ENCODE measurements around the gene CCNE1.
A peak's percentile ranks its signal among the peaks of the same experiment; 100 is the strongest.
"Not testable (repeated sequence)": the region's sequence is repeated elsewhere in the genome, so short reads cannot be mapped to it uniquely, and the experiment has no call there.

Gene CCNE1

GRCh38 chr19:29787281-29787680 lies 24.5 kb upstream of the CCNE1 start:
- no peak for DNase-seq (ENCODE audit: low read depth)

- no peak for DNase-seq (ENCODE audit: low read depth)
Observed at GRCh38 chr19:29789007-29789406, 22.8 kb upstream of the CCNE1 start.

DNA sequence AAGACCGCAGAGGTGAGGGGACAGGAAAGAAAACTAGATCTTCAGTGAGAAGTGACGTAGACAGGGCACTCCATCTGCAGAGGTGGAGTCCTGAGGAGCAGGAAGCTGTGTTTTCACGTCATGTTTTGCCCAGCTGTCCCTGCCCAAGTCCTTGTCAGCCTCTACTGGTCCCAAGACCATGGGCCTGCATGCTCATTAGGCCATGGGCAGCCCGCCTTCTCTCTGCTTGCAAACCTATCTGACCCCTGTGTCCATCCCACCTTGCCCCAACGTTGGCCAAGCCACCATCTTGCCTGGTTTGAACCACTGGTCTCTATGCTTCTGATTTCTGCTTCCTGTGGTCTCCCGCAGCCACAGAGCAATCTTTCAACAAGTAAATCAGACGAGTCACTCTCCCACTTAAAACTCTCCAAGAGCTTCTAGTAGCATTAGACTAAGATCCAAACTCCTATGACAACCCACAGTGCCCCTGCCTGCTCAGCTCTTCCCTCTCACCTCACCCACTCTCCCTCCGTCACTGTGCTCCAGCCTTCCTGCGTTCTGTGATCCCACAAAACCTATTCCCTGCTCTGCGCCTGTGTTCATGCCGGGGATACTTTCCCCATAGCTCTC lies 18.6 kb upstream of the CCNE1 start:
- no peak for DNase-seq (ENCODE audit: low read depth)

GRCh38 chr19:29794490-29794889 lies 17.3 kb upstream of the CCNE1 start:
- not testable (repeated sequence) for DNase-seq (ENCODE audit: low read depth)

GRCh38 chr19:29795461-29796172 lies 16.2 kb upstream of the CCNE1 start:
- DNase-seq (ENCODE audit: low read depth) = no peak

GRCh38 chr19:29796173-29796573 lies 15.6 kb upstream of the CCNE1 start:
- no peak for DNase-seq (ENCODE audit: low read depth)

DNA sequence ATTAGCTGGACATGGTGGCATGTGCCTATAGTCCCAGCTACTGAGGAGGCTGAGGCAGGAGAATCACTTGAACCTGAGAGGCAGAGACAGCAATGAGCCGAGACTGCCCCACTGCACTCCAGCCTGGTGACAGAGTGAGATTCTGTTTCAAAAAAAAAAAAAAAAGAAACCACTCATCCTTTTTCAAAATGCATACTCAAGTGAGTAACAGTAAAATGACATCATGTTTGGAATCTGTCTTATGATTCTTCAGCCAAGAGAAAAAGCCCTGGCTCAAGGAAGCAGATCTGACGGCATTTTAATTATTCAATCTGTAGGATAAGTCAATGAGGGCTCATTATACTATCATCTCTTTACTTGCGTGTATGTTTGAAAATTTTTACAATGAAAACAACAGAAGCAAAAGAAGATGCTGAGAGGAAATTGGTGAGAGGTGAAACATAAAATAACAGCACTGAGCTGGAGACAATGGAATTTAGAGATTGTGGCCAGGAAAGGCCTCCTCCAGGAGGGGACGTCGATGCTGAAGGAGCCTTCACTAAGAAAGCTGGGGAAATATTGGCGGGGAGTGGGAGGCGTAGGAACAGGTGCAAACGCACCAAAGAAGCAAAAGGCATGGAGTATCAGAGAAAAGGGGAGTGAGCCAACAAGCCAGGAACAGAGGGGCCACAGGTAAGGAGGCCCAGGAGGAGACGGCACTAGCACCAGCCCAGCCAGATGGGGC lies 12.9 kb upstream of the CCNE1 start:
- no peak for DNase-seq (ENCODE audit: low read depth)

- DNase-seq (ENCODE audit: low read depth) = no peak
Observed at GRCh38 chr19:29800100-29800825, 11.5 kb upstream of the CCNE1 start.

- DNase-seq (ENCODE audit: low read depth) = not testable (repeated sequence)
Observed at GRCh38 chr19:29803951-29804350, 7.8 kb upstream of the CCNE1 start.

GRCh38 chr19:29804493-29804892 lies 7.3 kb upstream of the CCNE1 start:
- no peak for DNase-seq (ENCODE audit: low read depth)

DNA sequence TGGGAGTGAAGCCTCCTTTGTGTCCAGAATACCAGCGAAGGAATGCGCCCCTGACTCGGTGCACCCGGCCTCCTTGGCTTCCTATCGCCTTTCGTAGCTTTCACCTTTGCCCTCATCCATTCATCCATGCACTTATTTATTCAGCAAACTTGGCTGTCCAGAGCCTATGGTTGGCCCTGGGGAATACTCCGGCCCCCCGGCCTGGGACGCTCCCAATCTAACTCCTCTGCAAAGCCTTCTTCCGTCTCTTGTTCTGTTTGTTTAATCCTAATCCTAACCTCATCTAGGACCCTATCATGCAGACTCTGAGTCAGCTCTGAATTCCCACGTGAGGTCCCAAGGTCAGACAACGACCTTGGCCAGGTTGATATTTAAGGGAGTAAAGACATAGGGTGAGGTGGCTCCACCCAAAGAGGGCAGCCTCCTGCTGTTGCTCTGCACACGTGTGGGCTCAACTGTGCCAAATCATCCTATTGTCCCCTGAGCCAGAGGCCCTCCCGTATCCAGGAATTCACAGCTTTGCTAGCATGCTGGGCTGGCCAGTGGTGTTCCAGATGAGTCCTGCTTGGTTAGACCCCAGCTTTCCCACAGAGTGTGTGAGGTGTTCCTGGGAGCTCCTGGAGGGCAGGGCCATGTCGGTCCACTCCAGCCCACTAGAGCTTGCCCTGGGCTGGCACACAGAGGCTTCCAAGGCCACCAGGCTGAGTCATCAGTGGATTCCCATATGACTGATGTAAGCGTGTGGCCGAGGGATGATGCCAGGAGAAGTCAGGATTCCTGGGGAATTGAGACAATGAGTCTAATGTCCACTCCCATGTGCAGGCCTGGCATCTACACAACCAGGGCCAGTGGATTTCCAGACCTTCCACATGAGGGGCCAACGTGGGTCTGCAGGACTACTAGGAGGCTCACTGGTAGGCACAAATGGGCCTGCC lies 6.5 kb upstream of the CCNE1 start:
- no peak for DNase-seq (ENCODE audit: low read depth)

DNA sequence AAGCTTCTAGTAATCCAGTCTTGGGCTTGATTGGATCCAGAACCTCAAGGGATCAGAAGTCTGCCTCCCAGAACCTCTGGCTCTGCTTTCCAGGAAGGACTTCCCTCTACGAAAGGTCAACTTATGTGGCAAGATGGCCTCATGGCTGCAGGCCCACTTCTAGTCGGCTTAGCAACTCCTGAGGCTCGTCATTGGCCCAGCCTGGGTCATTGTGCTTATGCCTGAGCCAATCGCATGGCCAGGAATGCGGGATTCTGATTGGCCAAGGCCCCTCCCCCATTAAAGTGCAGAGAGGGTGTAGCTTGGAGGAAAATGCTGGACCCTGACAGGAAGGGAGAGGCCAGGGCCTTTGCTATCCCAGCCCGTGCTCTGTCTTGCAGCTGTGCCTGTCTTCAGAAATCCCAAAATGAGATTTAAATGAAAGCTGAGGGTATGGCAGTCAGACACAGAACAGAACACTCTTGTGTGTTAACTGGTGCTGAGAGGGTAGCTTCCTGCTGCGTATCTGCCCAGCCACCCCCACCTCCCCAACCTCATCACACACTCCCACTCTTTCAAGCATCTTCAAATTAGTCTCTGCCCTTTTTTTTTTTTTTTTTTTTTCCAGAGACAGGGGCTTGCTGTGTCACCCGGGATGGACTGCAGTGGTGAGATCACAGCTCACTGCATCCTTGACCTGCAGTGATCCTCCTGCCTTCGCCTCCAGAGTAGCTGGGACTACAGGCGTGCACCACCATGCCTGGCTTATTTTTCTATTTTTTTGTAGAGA lies 5.5 kb upstream of the CCNE1 start:
- no peak for DNase-seq (ENCODE audit: low read depth)

DNA sequence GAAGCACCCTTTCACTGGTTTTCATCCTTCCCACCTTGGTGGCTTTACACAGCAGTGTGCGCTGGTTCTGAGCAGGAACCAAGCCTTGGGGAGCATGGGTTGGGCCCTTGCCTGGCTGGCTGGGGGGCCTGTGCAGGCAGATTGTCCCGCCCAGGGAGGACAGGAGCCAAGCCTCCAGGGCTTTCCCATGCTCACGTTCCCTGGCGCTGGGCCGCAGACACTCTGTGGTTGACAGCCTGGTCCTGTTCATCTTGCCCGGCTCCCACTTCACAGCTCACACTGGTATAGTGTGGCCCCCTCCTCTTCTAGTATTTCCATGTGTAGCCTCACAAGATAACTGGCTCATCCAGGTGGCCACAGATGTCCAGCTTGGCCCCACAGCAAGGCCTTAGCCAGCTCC lies 4.6 kb upstream of the CCNE1 start:
- DNase-seq (ENCODE audit: low read depth) = no peak

DNA sequence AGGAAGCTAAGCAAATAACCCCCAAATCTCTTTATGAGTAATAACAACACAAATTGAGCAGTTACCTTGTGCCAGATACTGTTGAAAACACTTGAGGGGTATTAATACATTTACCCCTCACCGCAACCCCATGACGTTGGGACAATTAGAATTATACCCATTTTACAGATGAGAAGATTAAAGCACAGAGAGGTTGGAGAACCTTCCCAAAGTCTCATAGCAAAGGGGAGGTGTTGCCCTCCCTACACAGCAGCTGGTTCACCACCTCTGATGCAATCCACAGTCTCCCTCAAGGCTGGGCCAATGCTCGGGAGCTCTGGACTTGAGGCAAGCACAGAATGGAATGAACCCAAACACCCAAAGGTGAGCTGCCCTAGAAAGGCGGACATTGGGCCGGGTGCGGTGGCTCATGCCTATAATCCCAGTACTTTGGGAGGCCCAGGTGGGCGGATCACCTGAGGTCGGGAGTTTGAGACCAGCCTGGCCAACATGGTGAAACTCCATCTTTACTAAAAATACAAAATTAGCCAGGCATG lies 3.9 kb upstream of the CCNE1 start:
- no peak for DNase-seq (ENCODE audit: low read depth)

GRCh38 chr19:29809795-29810503 lies 1.8 kb upstream of the CCNE1 start:
- no peak for DNase-seq (ENCODE audit: low read depth)

GRCh38 chr19:29810504-29810871 lies 1.3 kb upstream of the CCNE1 start:
- no peak for DNase-seq (ENCODE audit: low read depth)

DNA sequence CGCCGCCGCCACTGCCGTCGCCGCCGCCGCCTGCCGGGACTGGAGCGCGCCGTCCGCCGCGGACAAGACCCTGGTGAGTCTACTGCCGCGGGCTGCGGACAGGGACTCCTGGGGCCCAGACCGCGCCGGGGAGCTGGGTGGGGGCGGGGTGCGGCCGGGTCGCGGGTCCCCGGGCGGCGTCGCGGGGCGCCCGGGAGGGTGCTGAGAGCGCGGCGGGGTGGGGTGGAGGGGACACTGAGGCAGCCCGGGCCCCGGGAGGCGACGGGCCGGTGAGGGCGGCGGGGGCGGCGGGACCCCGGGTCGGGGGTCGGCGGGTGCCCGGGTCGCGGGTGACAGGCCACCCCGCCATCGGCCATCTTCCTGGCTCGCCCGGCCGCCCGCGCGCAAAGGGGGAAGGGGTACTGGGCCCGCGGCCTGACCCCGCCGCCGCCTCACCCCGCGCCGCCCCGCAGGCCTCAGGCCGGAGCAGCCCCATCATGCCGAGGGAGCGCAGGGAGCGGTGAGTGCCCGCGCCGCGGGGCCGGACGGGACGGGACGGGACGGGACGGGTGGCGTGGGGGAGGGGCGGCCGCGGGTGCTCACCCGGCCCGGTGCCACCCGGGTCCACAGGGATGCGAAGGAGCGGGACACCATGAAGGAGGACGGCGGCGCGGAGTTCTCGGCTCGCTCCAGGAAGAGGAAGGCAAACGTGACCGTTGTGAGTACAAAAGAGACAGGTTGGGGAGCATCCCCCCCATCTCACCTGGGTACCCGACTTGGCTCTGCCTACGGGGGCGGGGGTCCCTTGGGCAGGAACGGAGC lies 489 bp downstream of the CCNE1 start:
- DNase-seq (ENCODE audit: low read depth) = peak; percentile 8

DNA sequence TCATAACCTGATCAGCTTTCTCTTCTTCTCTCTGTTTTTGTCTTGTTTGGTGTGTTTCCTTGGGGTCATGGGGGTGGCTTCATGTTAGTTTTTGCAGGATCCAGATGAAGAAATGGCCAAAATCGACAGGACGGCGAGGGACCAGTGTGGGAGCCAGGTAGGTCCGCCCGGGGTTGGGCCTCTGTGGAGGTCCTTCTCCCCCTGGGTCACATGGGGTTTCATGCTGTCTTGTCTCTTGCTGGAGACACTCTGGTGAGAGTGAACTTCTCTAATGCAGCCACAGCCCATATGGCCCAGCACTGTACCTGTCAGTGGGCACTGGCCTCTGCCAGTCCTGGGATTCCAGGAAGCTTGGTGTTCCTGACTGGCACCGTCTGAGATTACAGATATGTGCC lies 1.1 kb downstream of the CCNE1 start:
- DNase-seq (ENCODE audit: low read depth) = no peak

DNA sequence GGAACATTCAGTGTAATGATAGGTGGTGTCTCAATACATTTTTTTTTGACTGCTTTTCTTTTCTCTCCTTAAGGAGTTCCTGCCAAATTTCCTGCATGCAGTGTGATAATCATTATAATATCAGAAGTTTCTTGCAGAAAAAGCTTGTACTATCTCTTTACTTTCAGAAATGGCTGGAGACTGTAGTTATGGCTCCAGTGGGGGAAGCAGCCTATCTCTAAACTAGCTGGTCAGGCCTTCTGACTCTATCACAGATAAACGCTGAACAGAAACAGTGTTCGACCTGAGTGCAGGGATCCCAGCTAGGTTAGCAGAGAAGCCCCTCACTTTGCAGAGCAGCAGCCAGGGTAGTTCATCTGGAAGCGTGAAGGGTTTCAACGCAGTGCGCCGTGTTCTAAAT lies 1.9 kb downstream of the CCNE1 start:
- DNase-seq (ENCODE audit: low read depth) = no peak

Measured in activated T-helper 1 cell treated with Interleukin-2 at 50 U/mL for 16 hours (primary cell).